ENCODE measurements around the gene SBNO1.
"Not testable (repeated sequence)": the region's sequence is repeated elsewhere in the genome, so short reads cannot be mapped to it uniquely, and the experiment has no call there.

Gene SBNO1

GRCh38 chr12:123319273-123319672 is 45.4 kb downstream of the SBNO1 start:
- Histone ChIP-seq H3K9me3 (ENCODE audit: control insufficient read depth in 2 of 2, low read length in 2 of 2) (no peaks in the 10 kb centered on the region), H3K36me3 (ENCODE audit: control insufficient read depth in 2 of 2, insufficient read depth in 2 of 2, low read length in 2 of 2) (peaks cover 67 to 76% of the 10 kb centered on the region in 2 donors), H3K4me3 (ENCODE audit: low read length in 2 of 2) (no peak overlapping the region), H3K9ac (ENCODE audit: low read depth in 1 of 2, low read length in 2 of 2) (no peak overlapping the region), H3K27ac (ENCODE audit: low read depth in 2 of 2, low read length in 2 of 2) (no peak overlapping the region), H3K27me3 (ENCODE audit: control insufficient read depth in 2 of 2, insufficient read depth in 2 of 2, low read length in 2 of 2) (no peaks in the 10 kb centered on the region), H3K4me1 (ENCODE audit: control insufficient read depth in 2 of 2, insufficient read depth in 2 of 2, low read length in 2 of 2) (no peaks in the 10 kb centered on the region)

GRCh38 chr12:123313046-123313445 is 51.6 kb downstream of the SBNO1 start:
- H3K36me3 ChIP-seq (ENCODE audit: control insufficient read depth in 2 of 2, insufficient read depth in 2 of 2, low read length in 2 of 2): peaks cover 69 to 70% of the 10 kb centered on the region in 2 donors
- not testable (repeated sequence) for H3K27ac ChIP-seq (ENCODE audit: low read depth in 2 of 2, low read length in 2 of 2); H3K27me3 ChIP-seq (ENCODE audit: control insufficient read depth in 2 of 2, insufficient read depth in 2 of 2, low read length in 2 of 2); H3K4me3 ChIP-seq (ENCODE audit: low read length in 2 of 2); H3K4me1 ChIP-seq (ENCODE audit: control insufficient read depth in 2 of 2, insufficient read depth in 2 of 2, low read length in 2 of 2); H3K9me3 ChIP-seq (ENCODE audit: control insufficient read depth in 2 of 2, low read length in 2 of 2); H3K9ac ChIP-seq (ENCODE audit: low read depth in 1 of 2, low read length in 2 of 2)

GRCh38 chr12:123306200-123306599 is 58.4 kb downstream of the SBNO1 start:
- Histone ChIP-seq H3K36me3 (ENCODE audit: control insufficient read depth in 2 of 2, insufficient read depth in 2 of 2, low read length in 2 of 2) (peaks cover 70 to 71% of the 10 kb centered on the region in 2 donors), H3K27me3 (ENCODE audit: control insufficient read depth in 2 of 2, insufficient read depth in 2 of 2, low read length in 2 of 2) (no peaks in the 10 kb centered on the region), H3K4me1 (ENCODE audit: control insufficient read depth in 2 of 2, insufficient read depth in 2 of 2, low read length in 2 of 2) (no peaks in the 10 kb centered on the region), H3K27ac (ENCODE audit: low read depth in 2 of 2, low read length in 2 of 2) (no peak overlapping the region), H3K9ac (ENCODE audit: low read depth in 1 of 2, low read length in 2 of 2) (no peak overlapping the region), H3K9me3 (ENCODE audit: control insufficient read depth in 2 of 2, low read length in 2 of 2) (no peaks in the 10 kb centered on the region), H3K4me3 (ENCODE audit: low read length in 2 of 2) (no peak overlapping the region)

- H3K9ac ChIP-seq (ENCODE audit: low read depth in 1 of 2, low read length in 2 of 2): no peak overlapping the region
- no peak overlapping the region for H3K27ac ChIP-seq (ENCODE audit: low read depth in 2 of 2, low read length in 2 of 2)
- peaks cover 64 to 69% of the 10 kb centered on the region in 2 donors for H3K36me3 ChIP-seq (ENCODE audit: control insufficient read depth in 2 of 2, insufficient read depth in 2 of 2, low read length in 2 of 2)
- no peak overlapping the region for H3K4me3 ChIP-seq (ENCODE audit: low read length in 2 of 2)
- H3K4me1 ChIP-seq (ENCODE audit: control insufficient read depth in 2 of 2, insufficient read depth in 2 of 2, low read length in 2 of 2): no peaks in the 10 kb centered on the region
- no peaks in the 10 kb centered on the region for H3K9me3 ChIP-seq (ENCODE audit: control insufficient read depth in 2 of 2, low read length in 2 of 2)
- H3K27me3 ChIP-seq (ENCODE audit: control insufficient read depth in 2 of 2, insufficient read depth in 2 of 2, low read length in 2 of 2): no peaks in the 10 kb centered on the region
Measured at GRCh38 chr12:123305136-123305535, 59.5 kb downstream of the SBNO1 start.

- Histone ChIP-seq H3K4me1 (ENCODE audit: control insufficient read depth in 2 of 2, insufficient read depth in 2 of 2, low read length in 2 of 2) (no peaks in the 10 kb centered on the region), H3K27me3 (ENCODE audit: control insufficient read depth in 2 of 2, insufficient read depth in 2 of 2, low read length in 2 of 2) (no peaks in the 10 kb centered on the region), H3K9ac (ENCODE audit: low read depth in 1 of 2, low read length in 2 of 2) (no peak overlapping the region), H3K4me3 (ENCODE audit: low read length in 2 of 2) (no peak overlapping the region), H3K9me3 (ENCODE audit: control insufficient read depth in 2 of 2, low read length in 2 of 2) (no peaks in the 10 kb centered on the region), H3K27ac (ENCODE audit: low read depth in 2 of 2, low read length in 2 of 2) (no peak overlapping the region), H3K36me3 (ENCODE audit: control insufficient read depth in 2 of 2, insufficient read depth in 2 of 2, low read length in 2 of 2) (peaks cover 31 to 57% of the 10 kb centered on the region in 2 donors)
Measured at GRCh38 chr12:123293178-123293760, 71.4 kb downstream of the SBNO1 start.

- no peaks in the 10 kb centered on the region for H3K9me3 ChIP-seq (ENCODE audit: control insufficient read depth in 2 of 2, low read length in 2 of 2)
- peaks cover 12 to 36% of the 10 kb centered on the region in 2 donors for H3K36me3 ChIP-seq (ENCODE audit: control insufficient read depth in 2 of 2, insufficient read depth in 2 of 2, low read length in 2 of 2)
- H3K4me1 ChIP-seq (ENCODE audit: control insufficient read depth in 2 of 2, insufficient read depth in 2 of 2, low read length in 2 of 2): no peaks in the 10 kb centered on the region
- H3K9ac ChIP-seq (ENCODE audit: low read depth in 1 of 2, low read length in 2 of 2): no peak overlapping the region
- H3K27me3 ChIP-seq (ENCODE audit: control insufficient read depth in 2 of 2, insufficient read depth in 2 of 2, low read length in 2 of 2): no peaks in the 10 kb centered on the region
- H3K4me3 ChIP-seq (ENCODE audit: low read length in 2 of 2): no peak overlapping the region
- no peak overlapping the region for H3K27ac ChIP-seq (ENCODE audit: low read depth in 2 of 2, low read length in 2 of 2)
Measured at GRCh38 chr12:123289911-123290310, 74.7 kb downstream of the SBNO1 start.

GRCh38 chr12:123288751-123289346 is 75.8 kb downstream of the SBNO1 start:
- no peak overlapping the region for H3K9ac ChIP-seq (ENCODE audit: low read depth in 1 of 2, low read length in 2 of 2)
- no peak overlapping the region for H3K4me3 ChIP-seq (ENCODE audit: low read length in 2 of 2)
- H3K4me1 ChIP-seq (ENCODE audit: control insufficient read depth in 2 of 2, insufficient read depth in 2 of 2, low read length in 2 of 2): no peaks in the 10 kb centered on the region
- H3K27me3 ChIP-seq (ENCODE audit: control insufficient read depth in 2 of 2, insufficient read depth in 2 of 2, low read length in 2 of 2): no peaks in the 10 kb centered on the region
- peaks cover 8 to 30% of the 10 kb centered on the region in 2 donors for H3K36me3 ChIP-seq (ENCODE audit: control insufficient read depth in 2 of 2, insufficient read depth in 2 of 2, low read length in 2 of 2)
- no peaks in the 10 kb centered on the region for H3K9me3 ChIP-seq (ENCODE audit: control insufficient read depth in 2 of 2, low read length in 2 of 2)
- no peak overlapping the region for H3K27ac ChIP-seq (ENCODE audit: low read depth in 2 of 2, low read length in 2 of 2)

GRCh38 chr12:123286652-123287373 is 77.8 kb downstream of the SBNO1 start:
- H3K36me3 ChIP-seq (ENCODE audit: control insufficient read depth in 2 of 2, insufficient read depth in 2 of 2, low read length in 2 of 2): peaks cover 5 to 11% of the 10 kb centered on the region in 2 donors
- no peaks in the 10 kb centered on the region for H3K4me1 ChIP-seq (ENCODE audit: control insufficient read depth in 2 of 2, insufficient read depth in 2 of 2, low read length in 2 of 2)
- no peak overlapping the region for H3K9ac ChIP-seq (ENCODE audit: low read depth in 1 of 2, low read length in 2 of 2)

GRCh38 chr12:123284669-123285068 is 80.0 kb downstream of the SBNO1 start:
- Histone ChIP-seq H3K4me1 (ENCODE audit: control insufficient read depth in 2 of 2, insufficient read depth in 2 of 2, low read length in 2 of 2) (no peaks in the 10 kb centered on the region), H3K27me3 (ENCODE audit: control insufficient read depth in 2 of 2, insufficient read depth in 2 of 2, low read length in 2 of 2) (no peaks in the 10 kb centered on the region), H3K27ac (ENCODE audit: low read depth in 2 of 2, low read length in 2 of 2) (no peak overlapping the region), H3K9me3 (ENCODE audit: control insufficient read depth in 2 of 2, low read length in 2 of 2) (no peaks in the 10 kb centered on the region), H3K9ac (ENCODE audit: low read depth in 1 of 2, low read length in 2 of 2) (no peak overlapping the region), H3K4me3 (ENCODE audit: low read length in 2 of 2) (no peak overlapping the region), H3K36me3 (ENCODE audit: control insufficient read depth in 2 of 2, insufficient read depth in 2 of 2, low read length in 2 of 2) (peaks cover 4% of the 10 kb centered on the region in 2 donors)

More at GRCh38 chr12:123286652-123287373, 77.8 kb downstream of the SBNO1 start:
- Histone ChIP-seq H3K27me3 (ENCODE audit: control insufficient read depth in 2 of 2, insufficient read depth in 2 of 2, low read length in 2 of 2) (no peaks in the 10 kb centered on the region), H3K9me3 (ENCODE audit: control insufficient read depth in 2 of 2, low read length in 2 of 2) (no peaks in the 10 kb centered on the region), H3K27ac (ENCODE audit: low read depth in 2 of 2, low read length in 2 of 2) (no peak overlapping the region), H3K4me3 (ENCODE audit: low read length in 2 of 2) (no peak overlapping the region)

GRCh38 chr12:123283461-123283860 is 81.2 kb downstream of the SBNO1 start:
- Histone ChIP-seq H3K36me3 (ENCODE audit: control insufficient read depth in 2 of 2, insufficient read depth in 2 of 2, low read length in 2 of 2) (no peaks in the 10 kb centered on the region), H3K9me3 (ENCODE audit: control insufficient read depth in 2 of 2, low read length in 2 of 2) (no peaks in the 10 kb centered on the region), H3K4me3 (ENCODE audit: low read length in 2 of 2) (no peak overlapping the region), H3K27ac (ENCODE audit: low read depth in 2 of 2, low read length in 2 of 2) (no peak overlapping the region), H3K4me1 (ENCODE audit: control insufficient read depth in 2 of 2, insufficient read depth in 2 of 2, low read length in 2 of 2) (no peaks in the 10 kb centered on the region), H3K9ac (ENCODE audit: low read depth in 1 of 2, low read length in 2 of 2) (no peak overlapping the region), H3K27me3 (ENCODE audit: control insufficient read depth in 2 of 2, insufficient read depth in 2 of 2, low read length in 2 of 2) (no peaks in the 10 kb centered on the region)

All from mucosa of rectum (tissue), 2 donors.